HUES64 (cell line): Measurements from ENCODE around the gene PTGIS.

Source experiments
- H3K27ac ChIP-seq: 2 replicates; pipeline ENCODE4 v1.7.0; 2013; ENCODE audit warnings: low read depth, low read length, inconsistent platforms
- H3K27me3 ChIP-seq: 2 replicates; pipeline ENCODE4 v1.6.1; 2013; ENCODE audit warnings: mild to moderate bottlenecking, low read length; ENCODE audit not compliant: insufficient read depth
- H3K36me3 ChIP-seq: 2 replicates; pipeline ENCODE4 v1.6.1; 2013; ENCODE audit warnings: mild to moderate bottlenecking, low read length; ENCODE audit not compliant: insufficient read depth
- H3K4me1 ChIP-seq: 2 replicates; pipeline ENCODE4 v1.6.1; 2013; ENCODE audit warnings: mild to moderate bottlenecking, low read length, moderate library complexity; ENCODE audit not compliant: insufficient read depth
- H3K4me3 ChIP-seq: 2 replicates; pipeline ENCODE4 v1.5.1; 2013; ENCODE audit warnings: mild to moderate bottlenecking, low read length, moderate library complexity
- H3K9ac ChIP-seq: 2 replicates; pipeline ENCODE4 v1.6.1; 2013; ENCODE audit warnings: mild to moderate bottlenecking, low read depth, low read length
- H3K9me3 ChIP-seq: 2 replicates; pipeline ENCODE4 v1.6.1; 2013; ENCODE audit warnings: low read depth, low read length; ENCODE audit not compliant: insufficient read depth
- WGBS: fragments of 150-250, 120-280 bp; methylation state at CpG from one replicate; pipeline ENCODE4 v1.1.7; 2013; ENCODE audit warnings: missing lambda C conversion rate; 5-methylcytosine and 5-hydroxymethylcytosine counted together

PTGIS gene

GRCh38 chr20:49548371-49548947 is 19.5 kb downstream of the PTGIS start:
- Histone ChIP-seq H3K27me3 (no peaks in the 10 kb centered on the region), H3K4me1 (no peaks in the 10 kb centered on the region), H3K36me3 (peaks cover 41% of the 10 kb centered on the region), H3K9me3 (0 out of 2 replicates have a peak, but pooled peaks cover 7% of the 10 kb centered on the region), H3K27ac (no peak overlapping the region), H3K4me3 (no peak overlapping the region), H3K9ac (no peak overlapping the region)
- 95% methylated on average over 1 of the region's 1 CpG for WGBS

GRCh38 chr20:49545572-49545971 is 22.4 kb downstream of the PTGIS start:
- Histone ChIP-seq H3K4me1 (no peaks in the 10 kb centered on the region), H3K4me3 (no peak overlapping the region), H3K27ac (no peak overlapping the region), H3K9me3 (0 out of 2 replicates have a peak, but pooled peaks cover 7% of the 10 kb centered on the region), H3K27me3 (no peaks in the 10 kb centered on the region), H3K9ac (no peak overlapping the region), H3K36me3 (peaks cover 53% of the 10 kb centered on the region)
- 88% methylated on average over 2 of the region's 2 CpGs for WGBS

GRCh38 chr20:49544535-49544934 is 23.4 kb downstream of the PTGIS start:
- Histone ChIP-seq H3K9me3 (0 out of 2 replicates have a peak, but pooled peaks cover 7% of the 10 kb centered on the region), H3K4me3 (no peak overlapping the region), H3K27ac (no peak overlapping the region), H3K27me3 (no peaks in the 10 kb centered on the region), H3K4me1 (no peaks in the 10 kb centered on the region), H3K9ac (no peak overlapping the region), H3K36me3 (peaks cover 55% of the 10 kb centered on the region)
- 94% methylated on average over 4 of the region's 5 CpGs for WGBS

GRCh38 chr20:49543858-49544437 is 24.0 kb downstream of the PTGIS start:
- WGBS = 93% methylated on average over 10 of the region's 10 CpGs
- Histone ChIP-seq H3K4me1 (no peaks in the 10 kb centered on the region), H3K9ac (no peak overlapping the region), H3K27ac (no peak overlapping the region), H3K9me3 (0 out of 2 replicates have a peak, but pooled peaks cover 7% of the 10 kb centered on the region), H3K36me3 (peaks cover 59% of the 10 kb centered on the region), H3K27me3 (no peaks in the 10 kb centered on the region), H3K4me3 (no peak overlapping the region)

GRCh38 chr20:49543071-49543857 is 24.7 kb downstream of the PTGIS start:
- peaks cover 58% of the 10 kb centered on the region for H3K36me3 ChIP-seq
- WGBS = 91% methylated on average over 13 of the region's 13 CpGs
- H3K9me3 ChIP-seq = 0 out of 2 replicates have a peak, but pooled peaks cover 7% of the 10 kb centered on the region
- H3K4me3 ChIP-seq = no peak overlapping the region
- no peak overlapping the region for H3K9ac ChIP-seq
- no peaks in the 10 kb centered on the region for H3K27me3 ChIP-seq
- H3K27ac ChIP-seq = no peak overlapping the region
- no peaks in the 10 kb centered on the region for H3K4me1 ChIP-seq

- 98% methylated on average over 4 of the region's 4 CpGs for WGBS
- peaks cover 54% of the 10 kb centered on the region for H3K36me3 ChIP-seq
- no peaks in the 10 kb centered on the region for H3K4me1 ChIP-seq
- H3K9me3 ChIP-seq = 0 out of 2 replicates have a peak, but pooled peaks cover 7% of the 10 kb centered on the region
- no peak overlapping the region for H3K27ac ChIP-seq
- H3K27me3 ChIP-seq = no peaks in the 10 kb centered on the region
- H3K4me3 ChIP-seq = no peak overlapping the region
- H3K9ac ChIP-seq = no peak overlapping the region
These were observed 25.4 kb downstream of the PTGIS start for GRCh38 chr20:49542514-49542991.

GRCh38 chr20:49541733-49542513 is 26.0 kb downstream of the PTGIS start:
- WGBS = 54% methylated on average over 18 of the region's 18 CpGs
- Histone ChIP-seq H3K4me3 (no peak overlapping the region), H3K36me3 (peaks cover 55% of the 10 kb centered on the region), H3K27me3 (no peaks in the 10 kb centered on the region), H3K9me3 (0 out of 2 replicates have a peak, but pooled peaks cover 7% of the 10 kb centered on the region), H3K4me1 (no peaks in the 10 kb centered on the region), H3K9ac (no peak overlapping the region), H3K27ac (no peak overlapping the region)

- peaks cover 53% of the 10 kb centered on the region for H3K36me3 ChIP-seq
- no peaks in the 10 kb centered on the region for H3K27me3 ChIP-seq
- 0 out of 2 replicates have a peak, but pooled peaks cover 6% of the 10 kb centered on the region for H3K9me3 ChIP-seq
- no peak overlapping the region for H3K9ac ChIP-seq
- no peaks in the 10 kb centered on the region for H3K4me1 ChIP-seq
- H3K27ac ChIP-seq = no peak overlapping the region
- no peak overlapping the region for H3K4me3 ChIP-seq
- WGBS = 93% methylated on average over 15 of the region's 15 CpGs
These were observed 27.1 kb downstream of the PTGIS start for GRCh38 chr20:49540687-49541435.

- H3K27ac ChIP-seq = no peak overlapping the region
- no peaks in the 10 kb centered on the region for H3K27me3 ChIP-seq
- H3K9me3 ChIP-seq = no peaks in the 10 kb centered on the region
- H3K4me1 ChIP-seq = no peaks in the 10 kb centered on the region
- peaks cover 50% of the 10 kb centered on the region for H3K36me3 ChIP-seq
- H3K9ac ChIP-seq = no peak overlapping the region
- whole genome bisulfite sequencing = 95% methylated on average over 6 of the region's 6 CpGs
- H3K4me3 ChIP-seq = no peak overlapping the region
These were observed 27.7 kb downstream of the PTGIS start for GRCh38 chr20:49540232-49540620.

- no peaks in the 10 kb centered on the region for H3K9me3 ChIP-seq
- H3K4me1 ChIP-seq = no peaks in the 10 kb centered on the region
- H3K36me3 ChIP-seq = peaks cover 53% of the 10 kb centered on the region
- H3K9ac ChIP-seq = no peak overlapping the region
- H3K27me3 ChIP-seq = no peaks in the 10 kb centered on the region
- WGBS = 94% methylated on average over 21 of the region's 21 CpGs
- H3K4me3 ChIP-seq = no peak overlapping the region
- H3K27ac ChIP-seq = no peak overlapping the region
These were observed 28.3 kb downstream of the PTGIS start for GRCh38 chr20:49539481-49540231.
